PC-9 (cell line): ENCODE results near the gene AHDC1. TPM values are rescaled to one million over a fixed set of nuclear protein-coding genes. Genes with fewer than 3 reads are reported as not detected.

Source experiments
- BruUV-seq: library from RNA; stranded (reverse); fragments of 400-500 nt; replicated peaks from 2 replicates; lab custom pipeline; 2021; lab: Mats Ljungman, UMichigan
- CTCF ChIA-PET: fragments of 300-600 bp; sonication (Branson Sonifier 250); formaldehyde crosslinking; loops from one replicate; lab custom pipeline; 2022; ENCODE audit warnings: antibody characterized with exemption; lab: Charles Lee
- POLR2A ChIA-PET: fragments of 300-600 bp; sonication (Branson Sonifier 250); formaldehyde crosslinking; loops from one replicate; lab custom pipeline; 2022; ENCODE audit warnings: antibody characterized with exemption; ENCODE audit not compliant: unreplicated experiment; lab: Charles Lee
- DNase-seq, 2 experiments: peaks; one replicate each; pipeline versions ENCODE4 v3.0.0 to v3.0.0-alpha.2; 2015 to 2022; ENCODE audit warnings: mixed read lengths in 1 of 2
- H2AFZ ChIP-seq: fragments of 200-600 bp; sonication (generic); 2 replicates; pipeline ENCODE4 v1.8.1; 2017; ENCODE audit warnings: antibody characterized with exemption
- H3F3A ChIP-seq: fragments of 200-600 bp; sonication (generic); 2 replicates; pipeline ENCODE4 v1.8.1; 2017; ENCODE audit warnings: antibody characterized with exemption, mild to moderate bottlenecking, low read depth; ENCODE audit not compliant: insufficient read depth
- H3K27ac ChIP-seq: fragments of 200-600 bp; sonication (generic); 2 replicates; pipeline ENCODE4 v1.6.1; 2016; ENCODE audit warnings: mixed run types
- H3K27me3 ChIP-seq: fragments of 200-600 bp; sonication (generic); 2 replicates; pipeline ENCODE4 v1.6.1; 2016; ENCODE audit warnings: low read depth, mixed run types; ENCODE audit not compliant: insufficient read depth
- H3K36me3 ChIP-seq: fragments of 200-600 bp; sonication (generic); 2 replicates; pipeline ENCODE4 v1.6.1; 2016; ENCODE audit warnings: low read depth, mixed run types
- H3K4me1 ChIP-seq: fragments of 200-600 bp; sonication (generic); replicated peaks from 2 replicates; pipeline ENCODE4 v1.6.1; 2016; ENCODE audit warnings: mixed run types; ENCODE audit not compliant: insufficient read depth
- H3K4me2 ChIP-seq: fragments of 200-600 bp; sonication (generic); 2 replicates; pipeline ENCODE4 v1.6.1; 2017; ENCODE audit warnings: mixed run types
- H3K4me3 ChIP-seq: fragments of 200-600 bp; sonication (generic); 2 replicates; pipeline ENCODE4 v1.6.1; 2016; ENCODE audit warnings: mixed run types
- H3K79me2 ChIP-seq: fragments of 200-600 bp; sonication (generic); 2 replicates; pipeline ENCODE4 v1.6.1; 2017; ENCODE audit warnings: low read depth, mixed run types
- H3K9me2 ChIP-seq: fragments of 200-600 bp; sonication (generic); 2 replicates; pipeline ENCODE4 v1.8.1; 2017; ENCODE audit warnings: mild to moderate bottlenecking; ENCODE audit not compliant: insufficient read depth
- H3K9me3 ChIP-seq: fragments of 200-600 bp; sonication (generic); 2 replicates; pipeline ENCODE4 v1.8.1; 2016; ENCODE audit warnings: low read depth; ENCODE audit not compliant: insufficient read depth
- H4K20me1 ChIP-seq: fragments of 200-600 bp; sonication (generic); 2 replicates; pipeline ENCODE4 v1.8.1; 2017; ENCODE audit not compliant: insufficient read depth
- EZH2 ChIP-seq: fragments of 200-600 bp; sonication (generic); IDR thresholded peaks from 2 replicates; pipeline ENCODE4 v1.8.0; 2017; ENCODE audit warnings: antibody characterized with exemption, low read depth
- intact Hi-C: fragments of 100-400 bp; cut with micrococcal nuclease; formaldehyde crosslinking; loops from one replicate; pipeline ENCODE4 v1.10.0; 2022; ENCODE audit not compliant: unreplicated experiment
- total RNA-seq: library from RNA; stranded (reverse); gene quantifications from 2 replicates; pipeline ENCODE4 v1.2.3, GENCODE V29; 2021
- TF ChIP-seq, protein P1 (sequence below): fragments of 200-600 bp; sonication (generic); conservative IDR thresholded peaks from 2 replicates; pipeline ENCODE4 v1.6.1; 2017; ENCODE audit warnings: mixed run types, antibody characterized with exemption, mild to moderate bottlenecking, moderate library complexity

AHDC1 gene
- total RNA-seq, 1 experiment from 2014 or later: 48.8 TPM

DNA sequence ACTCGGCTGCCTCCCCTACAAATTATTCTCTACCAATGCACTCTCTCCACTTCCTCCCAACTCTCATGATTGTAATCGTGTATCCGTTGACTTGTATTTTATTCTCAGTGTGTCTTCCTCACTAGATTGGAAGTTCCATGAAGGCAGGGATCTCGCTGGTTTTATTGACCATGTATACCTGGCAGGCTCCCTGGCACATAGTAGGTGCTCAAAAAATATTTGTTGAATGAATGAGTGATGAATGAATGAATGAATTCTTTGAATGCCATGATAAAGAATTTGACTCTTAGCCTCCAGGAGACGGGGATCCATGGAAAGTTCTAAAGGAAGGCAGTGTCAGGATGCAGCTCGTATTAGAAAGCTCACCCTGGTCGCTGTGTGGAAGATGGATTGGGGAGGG is 85.1 kb downstream of the AHDC1 start:
- no peak overlapping the region for H2AFZ ChIP-seq
- no peaks in the 10 kb centered on the region for H3K9me2 ChIP-seq
- no peaks in the 10 kb centered on the region for H3K79me2 ChIP-seq
- no peaks in the 10 kb centered on the region for H3K27me3 ChIP-seq
- ChIA-PET CTCF (no interaction called here), POLR2A (no interaction called here)
- BruUV-seq: no TSS peak
- H3K4me2 ChIP-seq: 0 out of 2 replicates have a peak overlapping the region, but pooled peaks have one; percentile 68
- peaks cover 21% of the 10 kb centered on the region for H3K4me1 ChIP-seq
- no peaks in the 10 kb centered on the region for H3K36me3 ChIP-seq
- TF ChIP-seq, protein P1, sequence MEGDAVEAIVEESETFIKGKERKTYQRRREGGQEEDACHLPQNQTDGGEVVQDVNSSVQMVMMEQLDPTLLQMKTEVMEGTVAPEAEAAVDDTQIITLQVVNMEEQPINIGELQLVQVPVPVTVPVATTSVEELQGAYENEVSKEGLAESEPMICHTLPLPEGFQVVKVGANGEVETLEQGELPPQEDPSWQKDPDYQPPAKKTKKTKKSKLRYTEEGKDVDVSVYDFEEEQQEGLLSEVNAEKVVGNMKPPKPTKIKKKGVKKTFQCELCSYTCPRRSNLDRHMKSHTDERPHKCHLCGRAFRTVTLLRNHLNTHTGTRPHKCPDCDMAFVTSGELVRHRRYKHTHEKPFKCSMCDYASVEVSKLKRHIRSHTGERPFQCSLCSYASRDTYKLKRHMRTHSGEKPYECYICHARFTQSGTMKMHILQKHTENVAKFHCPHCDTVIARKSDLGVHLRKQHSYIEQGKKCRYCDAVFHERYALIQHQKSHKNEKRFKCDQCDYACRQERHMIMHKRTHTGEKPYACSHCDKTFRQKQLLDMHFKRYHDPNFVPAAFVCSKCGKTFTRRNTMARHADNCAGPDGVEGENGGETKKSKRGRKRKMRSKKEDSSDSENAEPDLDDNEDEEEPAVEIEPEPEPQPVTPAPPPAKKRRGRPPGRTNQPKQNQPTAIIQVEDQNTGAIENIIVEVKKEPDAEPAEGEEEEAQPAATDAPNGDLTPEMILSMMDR: no peak
- no peak for TF ChIP-seq EZH2
- H3K9me3 ChIP-seq: no peaks in the 10 kb centered on the region
- H3F3A ChIP-seq: no peaks in the 10 kb centered on the region; the same call in 1 of the 2 replicates
- H3K4me3 ChIP-seq: no peak overlapping the region
- intact Hi-C loops: no loop called here
- no peak for DNase-seq
- no peaks in the 10 kb centered on the region for H4K20me1 ChIP-seq
- no peak overlapping the region for H3K27ac ChIP-seq

DNA sequence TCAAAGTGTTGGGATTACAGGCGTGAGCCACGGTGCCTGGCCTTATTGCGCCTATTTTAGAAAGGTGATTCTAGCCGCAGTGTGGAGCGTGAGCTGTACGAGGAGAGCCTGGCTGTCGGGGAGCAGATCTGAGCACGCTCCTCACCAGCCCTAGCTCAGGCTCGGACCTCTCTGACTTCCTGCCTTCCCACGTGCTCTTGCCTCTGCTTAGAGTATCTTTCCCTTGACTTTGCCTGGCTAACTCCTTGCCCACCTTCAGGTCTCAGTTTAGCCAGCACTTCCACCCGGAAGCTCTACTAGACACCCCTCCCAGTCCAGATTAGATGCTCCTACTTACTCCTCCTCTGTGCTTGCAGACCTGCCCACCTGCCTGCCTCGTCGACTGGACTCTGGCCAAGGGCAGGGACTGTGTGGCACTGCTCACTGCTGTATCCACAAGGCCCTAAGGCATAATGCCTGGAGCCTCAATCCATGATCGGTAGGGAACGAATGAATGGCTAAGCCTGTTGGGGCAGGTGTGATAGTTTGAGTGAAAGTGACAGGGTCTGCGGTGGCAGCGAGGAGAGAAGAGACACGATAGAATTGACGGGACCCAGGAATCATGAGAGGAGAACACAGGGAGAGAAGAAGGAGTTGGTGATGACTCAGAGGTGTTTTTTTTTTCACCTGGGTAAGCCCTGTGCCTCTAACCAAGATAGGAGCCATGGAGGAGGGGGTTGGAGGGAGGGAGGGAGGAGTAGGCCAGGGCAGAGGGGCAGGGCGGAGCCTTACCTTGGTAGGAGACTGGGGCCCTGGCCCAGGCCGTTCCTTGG is 85.8 kb downstream of the AHDC1 start:
- Histone ChIP-seq H4K20me1 (no peaks in the 10 kb centered on the region), H3K4me1 (peaks cover 21% of the 10 kb centered on the region), H3K9me2 (no peaks in the 10 kb centered on the region), H3K4me3 (no peak overlapping the region; the same call in 1 of the 2 replicates), H2AFZ (0 out of 2 replicates have a peak overlapping the region, but pooled peaks have one; percentile 55), H3K27me3 (no peaks in the 10 kb centered on the region), H3K79me2 (no peaks in the 10 kb centered on the region), H3K4me2 (peak overlapping the region; percentile 68), H3K27ac (peak overlapping the region; percentile 21), H3K9me3 (no peaks in the 10 kb centered on the region), H3F3A (no peaks in the 10 kb centered on the region; the same call in 1 of the 2 replicates), H3K36me3 (no peaks in the 10 kb centered on the region)
- DNase-seq: peak; percentile 44 to 85
- no TSS peak for BruUV-seq
- TF ChIP-seq, protein P1: no peak
- no peak for TF ChIP-seq EZH2
- ChIA-PET CTCF (interaction anchor here (0.6 kb wide), 1 partner anchor 797 kb away, joined by 3 read pairs; no protein-coding TSS in a partner anchor), POLR2A (interaction anchor here (0.6 kb wide), 2 partner anchors 28 to 43 kb away, joined by 3 to 5 read pairs; no protein-coding TSS in a partner anchor)
- intact Hi-C loops: no loop called here

DNA sequence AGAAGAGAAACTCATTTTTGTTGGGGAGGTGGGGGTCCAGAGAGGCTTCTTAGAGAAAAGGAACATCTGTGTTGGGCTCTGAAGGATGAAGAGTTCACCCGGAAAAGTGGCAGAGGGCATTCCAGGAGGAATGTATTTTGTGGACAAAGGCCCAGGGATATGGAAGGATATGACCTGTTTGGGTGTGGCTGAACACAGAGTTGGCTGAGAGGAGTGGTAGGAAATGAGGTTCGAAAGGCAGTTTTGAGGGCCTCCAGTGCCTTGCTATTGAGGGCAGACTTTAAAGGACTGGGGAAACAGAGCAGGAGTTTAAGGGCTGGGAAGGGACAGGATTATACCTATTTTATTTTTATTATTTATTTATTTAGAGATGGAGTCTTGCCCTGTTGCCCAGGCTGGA is 86.6 kb downstream of the AHDC1 start:
- BruUV-seq: no TSS peak
- TF ChIP-seq EZH2: no peak
- TF ChIP-seq, protein P1: no peak
- POLR2A ChIA-PET: no interaction called here
- no peak for DNase-seq
- Histone ChIP-seq H3K4me3 (no peak overlapping the region), H2AFZ (no peak overlapping the region), H3K36me3 (no peaks in the 10 kb centered on the region), H3K4me2 (no peak overlapping the region), H3K9me2 (no peaks in the 10 kb centered on the region), H3K4me1 (peaks cover 21% of the 10 kb centered on the region), H4K20me1 (no peaks in the 10 kb centered on the region), H3K9me3 (no peaks in the 10 kb centered on the region), H3K27ac (no peak overlapping the region), H3F3A (no peaks in the 10 kb centered on the region; the same call in 1 of the 2 replicates), H3K79me2 (no peaks in the 10 kb centered on the region), H3K27me3 (no peaks in the 10 kb centered on the region)
- CTCF ChIA-PET: no interaction called here
- intact Hi-C loops: no loop called here
